Renal cortex interstitium (tissue), 15 donors: ENCODE measurements around the gene BOLA1. TPM values are rescaled to one million over a fixed set of nuclear protein-coding genes. Genes with fewer than 3 reads are reported as not detected.
"Not testable (repeated sequence)": the region's sequence is repeated elsewhere in the genome, so short reads cannot be mapped to it uniquely, and the experiment has no call there.

Experiments used
- DNase-seq, 11 donors: peaks; one replicate each; pipeline ENCODE4 v3.0.0-alpha.2; 2013; ENCODE audit warnings: low read depth in 9 of 11, low spot score in 4 of 11; ENCODE audit errors: extremely low read depth in 1 of 11
- long read RNA-seq, 16 experiments: transcript quantifications; one replicate each; lab custom pipeline, GENCODE V29; 2026
- polyA plus RNA-seq, 3 donors: library from polyadenylated mRNA; unstranded; fragments of 120-200 nt; gene quantifications; one replicate each; pipeline ENCODE4 v1.2.1, GENCODE V29; 2013; ENCODE audit not compliant: insufficient read length in 3 of 3

BOLA1 gene
- 10 to 100 TPM; 20.2 to 26.5 (median 21.0) TPM for polyA plus RNA-seq
- long read RNA-seq, donor 1, partial matches to known transcripts, result 0 of 4 reads
- long read RNA-seq, donor 1, other reads (novel, unspliced or antisense), result 0 of 4 reads
- long read RNA-seq, donor 2, transcript BOLA1-202 (2 exons, 859 nt), result major isoform, 12 of 12 reads
- long read RNA-seq, donor 2, partial matches to known transcripts, result 0 of 12 reads
- long read RNA-seq, donor 2, other reads (novel, unspliced or antisense), result 0 of 12 reads
- long read RNA-seq, donor 3, transcript BOLA1-202 (2 exons, 859 nt), result major isoform, 19 of 22 reads
- long read RNA-seq, donor 3, partial matches to known transcripts, result 0 of 22 reads
- long read RNA-seq, donor 3, other reads (novel, unspliced or antisense), result 0 of 22 reads
- long read RNA-seq, donor 4, transcript BOLA1-202 (2 exons, 859 nt), result major isoform, 9 of 10 reads
- long read RNA-seq, donor 4, partial matches to known transcripts, result 0 of 10 reads
- long read RNA-seq, donor 4, other reads (novel, unspliced or antisense), result 0 of 10 reads
- long read RNA-seq, donor 5, result 0 reads
- long read RNA-seq, donor 6, transcript BOLA1-202 (2 exons, 859 nt), result major isoform, 9 of 9 reads
- long read RNA-seq, donor 6, partial matches to known transcripts, result 0 of 9 reads
- long read RNA-seq, donor 6, other reads (novel, unspliced or antisense), result 0 of 9 reads
- long read RNA-seq, donor 7, transcript BOLA1-202 (2 exons, 859 nt), result major isoform, 6 of 6 reads
- long read RNA-seq, donor 7, partial matches to known transcripts, result 0 of 6 reads
- long read RNA-seq, donor 7, other reads (novel, unspliced or antisense), result 0 of 6 reads
- long read RNA-seq, donor 8, transcript BOLA1-202 (2 exons, 859 nt), result major isoform, 20 of 29 reads
- long read RNA-seq, donor 8, partial matches to known transcripts, result 0 of 29 reads
- long read RNA-seq, donor 8, other reads (novel, unspliced or antisense), result 5 of 29 reads
- long read RNA-seq, donor 9, transcript BOLA1-202 (2 exons, 859 nt), result major isoform, 13 of 14 reads
- long read RNA-seq, donor 9, partial matches to known transcripts, result 0 of 14 reads
- long read RNA-seq, donor 9, other reads (novel, unspliced or antisense), result 0 of 14 reads
- long read RNA-seq, donor 10, transcript BOLA1-202 (2 exons, 859 nt), result major isoform, 12 of 12 reads
- long read RNA-seq, donor 10, partial matches to known transcripts, result 0 of 12 reads
- long read RNA-seq, donor 10, other reads (novel, unspliced or antisense), result 0 of 12 reads
- long read RNA-seq, donor 11, transcript BOLA1-202 (2 exons, 859 nt), result major isoform, 6 of 18 reads
- long read RNA-seq, donor 11, partial matches to known transcripts, result 11 of 18 reads
- long read RNA-seq, donor 11, other reads (novel, unspliced or antisense), result 0 of 18 reads
- long read RNA-seq, donor 12, transcript BOLA1-202 (2 exons, 859 nt), result major isoform, 5 of 5 reads
- long read RNA-seq, donor 12, partial matches to known transcripts, result 0 of 5 reads
- long read RNA-seq, donor 12, other reads (novel, unspliced or antisense), result 0 of 5 reads
- long read RNA-seq, donor 13, transcript BOLA1-202 (2 exons, 859 nt), result major isoform, 27 of 27 reads
- long read RNA-seq, donor 13, partial matches to known transcripts, result 0 of 27 reads
- long read RNA-seq, donor 13, other reads (novel, unspliced or antisense), result 0 of 27 reads
- long read RNA-seq, donor 14, transcript BOLA1-202 (2 exons, 859 nt), result major isoform, 12 of 12 reads
- long read RNA-seq, donor 14, partial matches to known transcripts, result 0 of 12 reads
- long read RNA-seq, donor 14, other reads (novel, unspliced or antisense), result 0 of 12 reads
- long read RNA-seq, donor 15, partial matches to known transcripts, result 0 of 4 reads
- long read RNA-seq, donor 15, other reads (novel, unspliced or antisense), result 0 of 4 reads
- long read RNA-seq, donor 16, transcript BOLA1-202 (2 exons, 859 nt), result major isoform, 28 of 42 reads
- long read RNA-seq, donor 16, partial matches to known transcripts, result 10 of 42 reads
- long read RNA-seq, donor 16, other reads (novel, unspliced or antisense), result 0 of 42 reads

- peak; percentile 84 to 93 (median 89) for DNase-seq
Measured at GRCh38 chr1:149899460-149900284, at the start of gene BOLA1. Gene BOLA1, plus strand, starts transcription at chr1:149899568. Its CDS starts 492 bp downstream, at chr1:149900060.

- DNase-seq, result peak in 1 of 11 donors; percentile 15
Measured at GRCh38 chr1:149849947-149850360, 49.4 kb upstream of the BOLA1 start.

GRCh38 chr1:149850732-149851345, 48.5 kb upstream of the BOLA1 start:
- DNase-seq, result not testable (repeated sequence)

- not testable (repeated sequence) for DNase-seq
Measured at GRCh38 chr1:149851585-149852213, 47.7 kb upstream of the BOLA1 start.

GRCh38 chr1:149852263-149852662, 47.1 kb upstream of the BOLA1 start:
- DNase-seq, result not testable (repeated sequence)

GRCh38 chr1:149860271-149860670, 39.1 kb upstream of the BOLA1 start:
- DNase-seq, result not testable (repeated sequence)

GRCh38 chr1:149860684-149861496, 38.5 kb upstream of the BOLA1 start:
- DNase-seq, result not testable (repeated sequence)

- DNase-seq, result not testable (repeated sequence)
Measured at GRCh38 chr1:149861497-149862054, 37.8 kb upstream of the BOLA1 start.

GRCh38 chr1:149866887-149867286, 32.5 kb upstream of the BOLA1 start:
- DNase-seq, result not testable (repeated sequence)

GRCh38 chr1:149873060-149873459, 26.3 kb upstream of the BOLA1 start:
- DNase-seq, result not testable (repeated sequence)

- no peak for DNase-seq
Measured at GRCh38 chr1:149877211-149877946, 22.0 kb upstream of the BOLA1 start.

GRCh38 chr1:149879556-149879955, 19.8 kb upstream of the BOLA1 start:
- DNase-seq, result no peak

- no peak for DNase-seq
Measured at GRCh38 chr1:149881876-149882275, 17.5 kb upstream of the BOLA1 start.
